NCI-H446 (cell line): ENCODE data around the gene RSRC1.
"Not testable (repeated sequence)": the region's sequence is repeated elsewhere in the genome, so short reads cannot be mapped to it uniquely, and the experiment has no call there.

Experiments used
- DNase-seq, 2 experiments: peaks; one replicate each; lab custom pipeline; 2025; lab: John Stamatoyannopoulos, UW

The RSRC1 gene

DNA sequence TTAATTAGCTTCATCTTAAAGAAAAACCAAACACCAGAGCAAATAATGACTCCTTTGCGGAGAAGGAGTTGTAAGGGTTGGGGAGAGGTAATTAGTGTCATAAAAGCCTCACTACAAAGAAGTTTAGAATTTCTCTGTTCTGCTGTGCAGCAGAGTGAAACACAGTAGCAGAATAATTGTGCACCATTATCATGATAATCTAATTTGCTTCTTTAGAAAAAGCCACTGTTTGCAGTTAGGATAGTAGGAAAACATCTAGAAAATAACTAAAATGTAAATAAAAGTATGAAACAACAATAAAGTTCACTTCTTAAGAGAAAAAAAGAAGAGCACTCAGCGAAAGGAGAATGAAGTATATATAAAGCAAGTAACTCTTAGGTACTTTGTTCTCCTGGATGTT is 9.2 kb upstream of the RSRC1 start:
- no peak for DNase-seq

DNA sequence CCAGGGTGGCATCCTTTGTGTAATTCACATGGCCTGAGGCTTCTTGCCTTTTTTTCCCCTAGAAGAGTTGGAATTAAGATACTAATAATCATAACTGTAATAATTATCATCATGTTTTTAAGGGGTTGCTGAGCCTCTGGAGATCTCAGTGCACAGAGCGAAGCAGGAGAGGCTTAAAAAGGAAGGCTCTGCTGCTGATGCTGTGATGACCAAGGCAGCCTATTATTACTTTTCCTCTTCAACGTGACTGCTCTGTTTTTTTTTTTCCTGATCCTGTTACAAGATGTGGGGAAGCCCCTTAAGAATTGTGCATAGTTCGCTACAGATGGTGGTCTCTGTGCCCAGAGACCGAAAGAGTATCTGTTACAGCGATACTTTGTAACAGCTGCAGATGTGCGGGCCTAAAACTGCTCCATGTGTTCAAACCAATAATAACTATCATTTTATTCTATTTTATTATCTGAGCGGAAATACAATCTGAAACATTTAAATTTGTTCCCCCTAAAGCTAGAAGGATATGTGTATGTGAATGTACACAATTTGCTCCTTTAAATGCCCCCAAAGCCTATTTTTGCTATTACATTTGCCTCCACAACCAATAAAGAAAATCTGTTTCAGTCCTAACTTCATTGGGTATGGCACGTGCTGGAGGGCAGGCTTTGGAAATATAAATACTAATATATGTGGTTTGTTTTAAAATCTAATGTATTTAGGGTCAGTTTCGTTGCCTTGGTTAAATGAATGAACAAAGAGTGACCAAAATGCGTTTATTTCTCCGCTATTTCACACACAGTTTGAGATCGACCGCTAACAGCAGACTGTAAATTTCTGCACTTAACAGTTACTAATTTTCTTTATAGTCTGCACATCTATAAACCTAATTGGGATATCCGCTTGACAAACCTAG is 8.3 kb upstream of the RSRC1 start:
- no peak for DNase-seq

DNA sequence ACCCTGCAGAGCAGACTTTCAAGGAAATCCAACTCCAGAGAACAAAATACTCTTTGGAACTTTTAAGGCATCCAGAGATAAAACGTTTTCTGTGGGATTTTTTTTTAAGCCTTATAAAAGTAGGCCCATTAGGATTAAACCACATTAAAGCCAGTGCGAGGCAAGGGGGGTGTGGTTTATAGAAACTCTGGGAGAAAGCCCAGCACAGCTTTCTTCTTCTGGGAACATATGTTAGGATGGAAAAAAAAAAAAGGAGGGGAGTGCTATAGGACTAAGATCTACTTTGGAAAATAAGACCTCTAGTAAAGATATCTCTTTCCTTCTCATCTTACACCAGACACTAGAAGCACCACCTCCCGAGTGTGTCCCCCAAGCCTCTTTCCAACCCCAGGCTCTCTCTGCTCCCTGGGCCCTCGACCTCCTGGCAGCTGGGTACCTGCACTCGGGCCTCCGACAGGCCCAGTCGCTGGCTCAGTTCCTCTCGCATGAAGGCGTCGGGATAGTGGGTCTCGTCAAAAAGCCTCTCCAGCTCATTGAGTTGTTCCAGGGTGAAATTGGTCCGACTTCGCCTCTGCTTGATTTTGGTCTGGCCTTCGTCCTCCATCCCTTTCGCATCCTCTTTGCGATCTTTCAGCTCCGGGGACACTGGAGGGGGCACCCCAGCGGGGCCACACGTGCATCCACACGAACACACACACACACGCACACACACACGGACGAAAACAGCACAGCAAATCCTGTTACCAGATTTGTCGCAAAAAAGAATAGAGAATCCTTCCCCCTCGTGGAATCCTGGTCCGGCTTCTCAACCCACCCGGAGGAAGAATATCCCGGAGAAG is 7.4 kb upstream of the RSRC1 start:
- DNase-seq: no peak

DNA sequence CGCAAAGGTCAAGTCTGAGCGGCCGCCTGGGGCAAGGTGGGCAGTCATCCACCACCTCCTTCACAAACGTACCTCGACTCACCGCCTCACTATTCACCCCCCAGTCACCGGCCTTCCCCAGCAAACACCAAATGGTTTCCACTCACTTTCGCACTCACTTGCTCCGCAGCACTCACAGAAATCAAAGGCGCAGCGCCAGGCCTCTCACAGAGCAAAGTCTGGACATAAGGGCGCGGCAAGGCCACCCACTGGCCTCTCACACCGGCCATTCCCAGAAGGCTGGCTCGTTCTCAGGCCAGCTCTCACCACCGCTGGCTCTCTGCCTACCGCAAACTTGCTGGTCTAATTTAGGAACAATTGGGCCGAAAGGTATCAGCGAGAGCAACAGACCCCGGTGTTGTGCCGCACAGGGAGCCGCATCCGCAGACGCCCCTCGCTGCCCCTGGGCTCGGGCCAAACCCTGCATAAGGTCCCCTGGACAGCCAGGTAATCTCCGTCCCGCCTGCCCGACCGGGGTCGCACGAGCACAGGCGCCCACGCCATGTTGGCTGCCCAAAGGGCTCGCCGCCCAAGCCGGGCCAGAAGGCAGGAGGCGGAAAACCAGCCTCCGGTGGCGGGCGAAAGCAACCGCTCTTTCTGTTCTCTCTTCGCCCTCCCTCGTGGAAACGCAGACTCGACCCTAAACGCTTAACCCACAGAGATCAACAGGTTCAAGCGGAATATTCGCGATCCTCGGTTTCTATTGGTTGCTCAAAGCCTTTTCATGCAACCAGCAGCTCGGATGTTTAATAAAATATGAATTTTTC is 6.6 kb upstream of the RSRC1 start:
- DNase-seq: no peak

DNA sequence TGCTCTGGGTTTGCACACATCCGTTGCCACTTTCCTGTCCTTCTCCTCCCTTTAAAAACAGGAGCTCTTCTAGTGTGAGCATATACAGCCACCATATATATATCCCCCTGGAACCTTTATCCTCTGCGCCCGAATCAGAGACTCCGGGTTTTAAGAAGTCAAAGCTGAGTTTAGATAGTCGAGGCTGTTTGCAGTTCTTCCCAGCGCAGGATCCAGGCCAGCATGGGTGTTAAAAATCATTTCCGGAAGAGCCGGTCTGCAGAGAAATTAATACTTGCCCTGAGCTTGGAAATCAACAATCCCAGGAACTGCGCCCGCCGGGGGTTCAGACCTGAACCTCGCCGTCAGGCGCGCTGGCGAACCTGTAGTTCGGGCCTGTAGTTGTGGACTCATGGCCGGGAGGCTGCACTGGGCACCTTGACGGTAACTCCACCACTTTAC is 6.0 kb upstream of the RSRC1 start:
- no peak for DNase-seq

DNA sequence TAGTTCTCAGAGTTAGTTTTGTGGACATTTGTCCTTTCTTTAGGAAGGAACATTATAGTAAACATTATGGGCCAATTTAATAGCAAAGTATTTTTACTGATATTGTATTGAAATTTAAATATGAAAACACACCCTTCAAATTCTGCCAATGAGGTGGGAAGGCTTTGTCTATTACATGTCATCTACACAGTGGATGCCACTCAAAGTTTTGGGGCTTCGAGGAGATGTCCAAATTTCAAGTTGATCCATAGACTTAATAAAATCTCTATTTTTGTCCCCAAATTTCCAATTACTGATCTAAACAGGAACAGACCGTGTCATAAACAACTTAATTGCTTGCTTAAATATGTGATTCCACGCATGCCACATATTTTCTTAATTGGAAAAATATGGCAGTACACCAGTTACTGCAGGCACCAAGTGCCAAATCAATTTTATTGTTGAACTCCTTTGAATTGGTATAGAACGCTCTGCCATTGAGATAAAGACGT is 5.4 kb upstream of the RSRC1 start:
- no peak for DNase-seq

DNA sequence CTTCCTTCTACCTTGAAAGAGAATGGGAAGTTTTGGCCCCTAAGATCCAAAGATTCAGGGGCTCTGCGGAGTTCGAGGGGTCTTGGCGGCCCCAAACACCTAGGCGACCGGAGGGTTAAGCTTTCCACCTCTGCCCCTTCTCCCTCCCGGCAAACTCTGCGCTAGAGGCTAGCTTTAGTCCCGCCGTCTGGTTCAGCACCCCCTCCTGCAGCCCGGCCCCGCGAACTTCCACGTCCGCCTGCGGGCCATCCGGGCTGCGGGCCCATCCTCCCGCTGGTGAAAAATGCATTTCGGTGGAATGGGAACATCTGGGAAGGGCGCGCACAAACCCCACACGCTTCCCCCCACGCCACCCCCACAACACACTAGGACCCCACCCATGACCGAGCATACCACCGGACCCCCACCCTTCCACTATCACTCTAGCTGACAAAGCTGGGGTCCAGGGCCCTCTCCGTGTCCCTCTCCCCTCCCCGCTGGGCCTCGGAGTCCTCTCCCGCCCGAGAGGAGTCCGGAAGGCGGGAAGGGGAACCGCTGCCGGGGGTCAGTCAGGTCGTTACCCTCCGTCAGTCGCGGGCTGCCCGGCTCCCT is 4.7 kb upstream of the RSRC1 start:
- peak in 1 of 2 experiments; percentile 19 for DNase-seq

DNA sequence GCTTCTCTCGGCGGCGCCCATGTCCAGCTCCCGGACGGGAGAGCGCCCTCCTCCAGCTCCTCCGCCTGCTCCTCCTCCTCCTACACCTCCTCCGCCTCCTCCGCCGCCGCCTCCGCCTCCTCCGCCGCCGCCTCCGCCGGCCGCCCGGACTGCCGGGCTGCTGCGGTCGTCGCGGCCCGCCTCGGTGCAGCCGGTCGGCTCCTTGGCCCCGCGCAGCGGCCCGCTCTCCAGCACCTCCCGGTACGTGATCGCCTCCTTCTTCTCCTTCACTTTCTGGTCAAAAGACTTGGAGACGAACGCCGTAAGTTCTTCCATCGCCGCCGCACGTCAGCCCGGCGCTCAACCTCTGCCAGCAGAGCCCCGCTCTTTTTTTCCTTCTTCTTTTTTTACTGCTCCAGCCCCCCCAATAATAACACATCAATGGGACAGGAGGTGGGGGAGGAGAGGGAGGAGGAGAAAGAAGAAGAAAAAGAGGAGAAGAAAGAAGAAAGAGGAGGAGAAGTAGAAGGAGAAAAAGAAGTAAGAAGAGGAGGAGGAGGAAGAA is 4.1 kb upstream of the RSRC1 start:
- peak in 1 of 2 experiments; percentile 42 for DNase-seq

DNA sequence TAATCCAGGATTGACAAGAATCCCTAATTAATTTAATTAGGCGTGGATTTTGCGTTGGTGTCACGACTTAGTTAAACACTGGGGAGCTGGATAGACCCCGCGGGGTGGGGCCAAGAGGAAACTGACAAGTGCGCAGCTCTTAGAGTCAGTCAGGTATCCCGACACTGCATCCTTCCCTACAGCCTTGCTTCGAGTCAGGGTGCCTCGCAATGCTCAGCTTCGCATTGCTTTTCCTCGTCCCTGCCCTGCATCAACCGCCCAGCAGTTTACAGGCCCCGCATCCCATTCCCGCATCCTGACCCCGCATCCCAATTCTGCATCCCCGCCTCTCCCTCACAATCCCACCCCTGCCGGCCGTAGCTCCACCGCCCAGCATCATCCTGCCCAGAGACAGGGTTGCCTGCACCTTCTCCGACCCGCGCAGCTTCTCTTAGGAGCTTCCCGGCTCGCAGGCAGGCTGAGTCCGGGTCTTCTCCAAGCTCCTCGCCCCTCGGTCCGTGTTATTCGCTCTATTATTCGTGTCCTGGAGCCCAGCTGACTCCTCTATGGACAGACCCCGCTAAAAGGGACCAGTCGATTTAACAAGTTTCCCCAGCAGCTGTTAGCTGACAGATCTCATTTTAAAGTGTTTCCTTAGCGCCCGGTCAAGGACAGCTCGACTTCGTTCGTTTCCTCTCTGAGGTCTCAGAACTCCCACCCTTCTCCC is 3.0 kb upstream of the RSRC1 start:
- peak; percentile 46 to 60 for DNase-seq

DNA sequence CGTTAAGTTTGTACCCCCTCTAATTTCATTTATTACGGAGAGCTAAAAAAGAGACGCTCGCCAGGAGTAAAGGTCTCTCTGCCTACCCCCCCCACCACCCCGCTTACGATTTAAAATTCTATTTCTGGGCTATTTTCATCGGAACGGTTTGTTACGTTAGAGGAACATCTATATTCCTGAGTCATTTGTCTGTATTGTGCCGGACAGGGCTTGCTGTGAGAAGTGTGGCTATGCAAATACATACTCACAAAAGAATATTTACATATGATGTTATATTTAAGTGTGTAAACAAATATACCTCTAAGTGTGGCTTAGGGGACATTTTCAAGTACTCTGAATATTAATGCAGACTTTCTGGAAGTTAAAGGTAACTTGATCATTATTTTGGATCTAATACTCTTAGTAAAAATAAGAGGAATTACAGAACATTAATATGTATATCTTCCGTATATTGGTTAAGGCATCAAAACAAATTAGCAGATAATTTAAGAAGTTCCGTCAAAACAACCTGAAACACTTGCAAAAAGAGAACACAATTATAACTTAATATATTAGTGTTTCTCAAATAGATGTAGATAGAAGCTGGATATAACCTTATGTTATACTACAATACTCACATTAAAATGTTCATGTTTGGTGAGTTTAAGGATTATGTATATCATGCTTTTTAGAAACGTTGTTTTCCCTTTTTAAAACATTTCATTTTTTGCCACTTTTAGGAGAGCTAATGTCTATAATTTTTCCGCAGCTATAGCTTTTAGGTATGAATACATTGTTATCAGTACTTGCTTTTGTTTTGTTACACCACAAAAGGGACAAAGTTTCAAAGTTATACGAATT is 2.1 kb upstream of the RSRC1 start:
- DNase-seq: no peak

DNA sequence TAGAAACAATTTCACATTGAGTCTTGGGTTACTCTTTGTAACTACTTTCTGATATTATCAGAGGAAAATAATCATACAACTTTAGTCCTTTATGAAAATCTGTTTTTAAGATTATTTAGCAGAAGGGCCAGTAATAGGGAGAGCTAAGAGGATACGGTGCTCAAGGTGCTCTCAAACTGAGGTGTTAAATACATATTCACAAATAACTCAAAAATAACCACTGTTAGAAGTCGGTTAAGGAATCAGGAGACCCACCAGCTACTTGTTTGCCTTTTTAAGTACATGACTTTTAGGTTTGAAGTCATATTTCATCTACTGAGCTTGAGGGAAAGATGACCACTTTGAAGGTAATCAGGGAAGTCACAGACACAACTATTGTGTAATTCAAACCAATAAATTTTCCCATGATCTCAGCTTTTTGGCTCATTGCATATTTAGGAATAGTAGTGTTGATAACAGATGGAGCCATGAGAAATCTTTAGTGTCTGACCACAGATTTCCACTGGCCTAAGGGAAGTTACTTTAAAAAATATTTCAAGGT is 1.4 kb upstream of the RSRC1 start:
- DNase-seq: no peak

DNA sequence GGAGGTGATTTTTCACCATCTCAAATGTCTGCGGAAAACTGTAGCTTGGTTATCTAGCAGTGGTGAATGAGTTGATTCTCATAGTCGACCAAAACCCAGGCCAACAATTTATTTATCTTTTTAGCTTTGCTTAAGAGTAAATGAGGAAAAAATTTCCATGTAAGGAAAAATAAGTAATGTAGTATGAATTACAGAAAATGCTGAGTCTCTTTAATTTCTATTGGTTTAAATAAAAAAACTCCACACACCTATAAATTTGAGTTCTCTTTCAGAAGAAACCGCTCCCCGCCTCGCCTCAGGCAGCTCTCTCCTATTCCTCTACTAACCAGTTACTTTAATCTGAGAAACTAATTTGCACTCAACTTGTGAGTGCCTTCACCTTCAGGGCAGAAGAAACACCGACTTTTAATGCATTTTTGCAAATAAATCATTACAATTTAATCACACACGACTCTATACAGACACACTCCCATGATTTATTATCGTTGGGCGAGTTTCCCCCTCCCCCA is 540 bp upstream of the RSRC1 start:
- DNase-seq: no peak

DNA sequence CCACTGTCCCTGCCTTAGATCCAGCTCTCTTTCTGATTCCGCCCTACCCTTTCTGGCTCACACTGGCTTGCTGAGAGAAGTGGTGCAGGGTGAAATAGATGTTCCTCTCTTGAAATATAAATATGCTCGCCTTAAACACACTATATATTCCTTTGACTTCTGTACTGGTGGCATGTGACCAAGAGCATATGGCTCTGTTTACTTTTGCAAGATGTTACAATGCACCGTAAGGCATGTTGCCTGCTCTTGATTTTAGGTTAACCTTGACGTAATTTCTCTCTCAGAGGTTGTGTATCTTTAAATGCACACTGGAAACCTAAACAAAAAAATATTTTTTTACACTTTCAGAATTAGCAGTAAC is 749 bp downstream of the RSRC1 start:
- DNase-seq: no peak

DNA sequence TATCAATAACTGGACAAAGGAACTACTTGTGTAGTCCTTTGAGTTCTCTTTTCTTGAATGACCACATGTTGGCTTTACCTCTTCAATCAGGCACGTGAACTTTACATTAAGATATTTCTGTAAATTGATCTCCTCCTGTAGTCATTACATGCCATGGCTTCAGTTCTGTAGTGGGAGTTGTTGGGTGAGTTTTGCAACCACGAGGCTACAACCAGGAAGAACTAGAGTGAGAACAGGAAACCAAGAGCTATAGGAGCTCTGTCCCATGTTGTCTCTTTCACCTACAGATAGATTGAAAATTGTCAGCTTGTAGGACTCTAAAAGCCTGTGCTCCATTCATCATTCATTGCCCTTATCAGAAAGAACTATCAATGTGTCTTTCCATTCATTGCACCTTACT is 2.0 kb downstream of the RSRC1 start:
- no peak for DNase-seq

DNA sequence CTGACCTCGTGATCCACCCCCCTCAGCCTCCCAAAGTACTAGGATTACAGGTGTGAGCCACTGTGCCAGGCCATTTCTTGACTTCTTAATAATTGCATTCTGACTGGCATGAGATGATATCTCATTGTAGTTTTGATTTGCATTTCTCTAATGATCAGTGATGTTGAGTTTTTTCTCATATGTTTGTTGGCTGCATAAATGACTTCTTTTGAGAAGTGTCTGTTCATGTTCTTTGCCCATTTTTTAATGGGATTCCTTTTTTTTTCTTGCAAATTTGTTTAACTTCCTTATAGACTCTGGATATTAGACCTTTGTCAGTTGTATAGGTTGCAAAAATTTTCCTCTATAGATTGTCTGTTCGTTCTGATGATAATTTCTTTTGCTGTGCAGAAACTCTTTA is 3.7 kb downstream of the RSRC1 start:
- DNase-seq: not testable (repeated sequence)

DNA sequence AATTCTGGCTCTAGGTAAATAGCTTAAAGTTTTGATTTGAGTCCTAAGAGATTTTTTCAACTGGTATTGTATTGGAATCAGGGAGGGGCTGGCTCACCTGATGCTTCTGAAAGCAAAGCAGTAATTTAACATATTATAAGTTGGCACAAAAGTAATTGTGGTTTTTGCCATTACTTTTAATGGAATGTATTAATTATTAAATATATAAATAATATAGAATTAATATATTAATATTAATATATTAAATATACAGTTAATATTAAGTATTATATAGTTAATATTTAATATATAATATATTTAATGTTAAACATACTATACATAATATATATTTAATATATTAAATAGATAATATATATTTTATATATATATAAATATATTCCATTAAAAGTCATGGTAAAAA is 10.4 kb downstream of the RSRC1 start:
- DNase-seq: no peak

DNA sequence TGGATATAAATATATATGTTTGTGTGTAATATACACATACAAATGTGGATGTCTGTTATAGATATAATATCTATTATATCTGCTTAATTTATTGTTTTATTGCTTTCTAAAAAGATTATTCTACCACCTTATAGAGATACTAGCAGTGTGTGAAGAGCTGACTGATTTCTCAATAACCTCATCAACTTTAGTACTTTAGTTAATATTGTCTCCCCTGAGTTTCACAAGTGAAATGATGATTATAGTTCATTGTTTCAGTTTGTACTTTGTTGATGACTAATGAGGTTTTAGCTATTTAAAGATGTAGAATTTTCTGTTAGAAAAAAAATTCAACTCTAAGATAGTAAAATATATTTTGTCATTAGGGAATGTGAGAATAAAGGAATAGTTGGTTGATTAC is 11.4 kb downstream of the RSRC1 start:
- no peak for DNase-seq

DNA sequence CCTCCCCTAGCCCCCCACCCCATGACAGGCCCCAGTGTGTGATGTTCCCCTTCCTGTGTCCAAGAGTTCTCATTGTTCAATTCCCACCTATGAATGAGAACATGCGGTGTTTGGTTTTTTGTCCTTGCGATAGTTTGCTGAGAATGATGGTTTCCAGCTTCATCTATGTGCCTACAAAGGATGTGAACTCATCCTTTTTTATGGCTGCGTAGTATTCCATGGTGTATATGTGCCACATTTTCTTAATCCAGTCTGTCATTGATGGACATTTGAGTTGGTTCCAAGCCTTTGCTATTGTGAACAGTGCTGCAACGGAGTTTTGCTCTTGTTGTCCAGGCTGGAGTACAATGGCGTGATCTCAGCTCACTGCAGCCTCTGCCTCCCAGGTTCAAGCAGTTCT is 12.8 kb downstream of the RSRC1 start:
- not testable (repeated sequence) for DNase-seq
